HG02642 (cell line): ENCODE results near the gene PTPRC.
"Not testable (repeated sequence)": the region's sequence is repeated elsewhere in the genome, so short reads cannot be mapped to it uniquely, and the experiment has no call there.

Experiments used
- ATAC-seq: cut with Tn5 transposase; IDR thresholded peaks from one replicate; pipeline ENCODE4 v1.9.1; 2021; ENCODE audit warnings: mild to moderate bottlenecking; ENCODE audit not compliant: unreplicated experiment, poor library complexity

The PTPRC gene, protein sequence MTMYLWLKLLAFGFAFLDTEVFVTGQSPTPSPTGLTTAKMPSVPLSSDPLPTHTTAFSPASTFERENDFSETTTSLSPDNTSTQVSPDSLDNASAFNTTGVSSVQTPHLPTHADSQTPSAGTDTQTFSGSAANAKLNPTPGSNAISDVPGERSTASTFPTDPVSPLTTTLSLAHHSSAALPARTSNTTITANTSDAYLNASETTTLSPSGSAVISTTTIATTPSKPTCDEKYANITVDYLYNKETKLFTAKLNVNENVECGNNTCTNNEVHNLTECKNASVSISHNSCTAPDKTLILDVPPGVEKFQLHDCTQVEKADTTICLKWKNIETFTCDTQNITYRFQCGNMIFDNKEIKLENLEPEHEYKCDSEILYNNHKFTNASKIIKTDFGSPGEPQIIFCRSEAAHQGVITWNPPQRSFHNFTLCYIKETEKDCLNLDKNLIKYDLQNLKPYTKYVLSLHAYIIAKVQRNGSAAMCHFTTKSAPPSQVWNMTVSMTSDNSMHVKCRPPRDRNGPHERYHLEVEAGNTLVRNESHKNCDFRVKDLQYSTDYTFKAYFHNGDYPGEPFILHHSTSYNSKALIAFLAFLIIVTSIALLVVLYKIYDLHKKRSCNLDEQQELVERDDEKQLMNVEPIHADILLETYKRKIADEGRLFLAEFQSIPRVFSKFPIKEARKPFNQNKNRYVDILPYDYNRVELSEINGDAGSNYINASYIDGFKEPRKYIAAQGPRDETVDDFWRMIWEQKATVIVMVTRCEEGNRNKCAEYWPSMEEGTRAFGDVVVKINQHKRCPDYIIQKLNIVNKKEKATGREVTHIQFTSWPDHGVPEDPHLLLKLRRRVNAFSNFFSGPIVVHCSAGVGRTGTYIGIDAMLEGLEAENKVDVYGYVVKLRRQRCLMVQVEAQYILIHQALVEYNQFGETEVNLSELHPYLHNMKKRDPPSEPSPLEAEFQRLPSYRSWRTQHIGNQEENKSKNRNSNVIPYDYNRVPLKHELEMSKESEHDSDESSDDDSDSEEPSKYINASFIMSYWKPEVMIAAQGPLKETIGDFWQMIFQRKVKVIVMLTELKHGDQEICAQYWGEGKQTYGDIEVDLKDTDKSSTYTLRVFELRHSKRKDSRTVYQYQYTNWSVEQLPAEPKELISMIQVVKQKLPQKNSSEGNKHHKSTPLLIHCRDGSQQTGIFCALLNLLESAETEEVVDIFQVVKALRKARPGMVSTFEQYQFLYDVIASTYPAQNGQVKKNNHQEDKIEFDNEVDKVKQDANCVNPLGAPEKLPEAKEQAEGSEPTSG (N-terminal part only)

DNA sequence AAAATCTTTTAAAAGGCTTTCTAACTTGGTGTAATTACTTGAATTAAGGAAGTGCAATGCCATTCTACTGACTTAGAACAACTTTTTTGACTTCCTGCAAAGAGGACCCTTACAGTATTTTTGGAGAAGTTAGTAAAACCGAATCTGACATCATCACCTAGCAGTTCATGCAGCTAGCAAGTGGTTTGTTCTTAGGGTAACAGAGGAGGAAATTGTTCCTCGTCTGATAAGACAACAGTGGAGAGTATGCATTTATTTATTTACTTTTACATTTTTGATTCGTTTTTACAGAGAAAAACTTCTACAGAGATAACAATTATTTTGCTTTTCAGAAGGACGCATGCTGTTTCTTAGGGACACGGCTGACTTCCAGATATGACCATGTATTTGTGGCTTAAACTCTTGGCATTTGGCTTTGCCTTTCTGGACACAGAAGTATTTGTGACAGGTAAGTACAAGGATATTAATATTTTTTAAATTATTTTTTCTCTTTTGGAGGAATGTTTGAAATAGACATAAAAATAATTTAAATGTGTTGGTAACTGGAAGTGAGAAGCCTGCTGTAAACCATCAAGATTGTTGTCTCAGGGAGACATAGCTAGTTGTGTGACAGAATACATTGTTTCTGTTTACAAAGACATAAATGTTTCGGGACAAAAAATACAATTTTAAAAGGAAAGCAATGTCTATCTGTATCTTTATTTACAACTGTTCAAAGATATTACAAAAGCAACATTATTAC, at the start of gene PTPRC:
PTPRC (plus strand) TSS at position 147 of the 742 bp plus-strand sequence; CDS start at position 376, 229 bp downstream.
- ATAC-seq = peak; percentile 76

DNA sequence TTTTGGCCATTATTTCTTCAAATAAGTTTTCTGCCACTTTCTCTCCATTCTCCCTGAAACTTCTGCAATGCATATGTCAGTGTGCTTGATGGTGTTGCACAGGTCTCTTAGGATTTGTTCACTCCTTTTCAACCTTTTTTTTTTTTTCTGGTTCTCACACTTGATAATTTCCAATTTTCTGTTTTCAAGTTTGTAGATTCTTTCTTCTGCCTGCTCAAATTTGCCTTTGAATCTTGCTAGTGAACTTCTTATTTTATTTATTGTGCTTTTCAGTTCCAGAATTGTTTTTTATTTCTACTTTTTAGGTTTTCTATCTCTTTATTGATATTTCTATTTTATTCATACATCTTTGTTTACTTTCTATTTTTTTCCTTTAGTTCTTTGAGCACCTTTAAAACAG, 48.4 kb upstream of the PTPRC start:
- no peak for ATAC-seq

DNA sequence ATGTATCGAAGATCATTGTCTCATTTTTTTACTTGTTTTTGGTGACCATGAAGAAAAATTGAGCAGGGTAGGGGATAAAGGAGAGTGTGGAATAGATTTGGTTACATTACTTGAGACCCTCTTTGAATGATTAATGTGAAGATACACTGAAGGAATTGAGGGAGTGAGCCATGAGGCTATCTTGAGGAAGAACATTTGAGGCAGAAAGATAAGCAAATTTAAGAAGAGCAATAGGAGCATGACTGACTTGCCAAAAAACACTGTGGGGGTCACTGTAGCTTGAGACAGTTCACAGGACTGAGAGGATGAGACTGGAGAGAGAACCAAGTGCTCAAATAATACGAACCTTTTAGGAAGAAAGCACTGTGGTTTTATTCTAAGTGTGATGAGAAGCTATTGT, 43.1 kb upstream of the PTPRC start:
- ATAC-seq = no peak

DNA sequence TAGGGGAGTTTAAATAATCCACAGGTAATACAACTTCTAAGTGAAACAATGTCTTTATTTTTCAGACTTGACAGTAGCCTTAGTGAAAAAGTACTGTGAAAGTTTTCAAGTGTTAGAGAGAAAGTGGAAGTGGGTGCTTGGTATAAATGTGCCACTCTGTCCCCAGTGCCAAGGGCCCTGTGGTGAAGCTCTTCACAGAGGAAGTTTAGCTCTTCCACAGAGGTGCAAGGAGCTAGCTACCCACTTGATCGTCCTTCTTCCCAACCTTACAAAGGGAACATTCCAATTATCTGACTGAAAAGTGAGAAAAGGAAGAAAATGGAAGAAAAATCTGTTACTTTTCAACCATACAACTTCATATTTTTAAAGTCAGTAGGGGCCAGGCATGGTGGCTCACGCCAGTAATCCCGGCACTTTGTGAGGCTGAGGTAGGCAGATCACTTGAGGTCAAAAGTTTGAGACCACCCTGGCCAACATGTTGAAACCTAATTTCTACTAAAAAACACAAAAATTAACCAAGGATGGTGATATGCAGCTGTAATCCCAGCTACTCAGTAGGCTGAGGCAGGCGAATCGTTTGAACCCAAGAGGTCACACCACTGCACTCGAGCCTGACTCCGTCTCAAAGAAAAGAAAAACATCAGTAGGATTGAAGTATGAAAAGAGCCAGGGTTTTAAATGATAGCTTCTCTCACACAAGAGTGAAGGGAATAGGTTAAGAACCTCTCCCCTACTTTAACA, 41.0 kb upstream of the PTPRC start:
- peak; percentile 41 for ATAC-seq

DNA sequence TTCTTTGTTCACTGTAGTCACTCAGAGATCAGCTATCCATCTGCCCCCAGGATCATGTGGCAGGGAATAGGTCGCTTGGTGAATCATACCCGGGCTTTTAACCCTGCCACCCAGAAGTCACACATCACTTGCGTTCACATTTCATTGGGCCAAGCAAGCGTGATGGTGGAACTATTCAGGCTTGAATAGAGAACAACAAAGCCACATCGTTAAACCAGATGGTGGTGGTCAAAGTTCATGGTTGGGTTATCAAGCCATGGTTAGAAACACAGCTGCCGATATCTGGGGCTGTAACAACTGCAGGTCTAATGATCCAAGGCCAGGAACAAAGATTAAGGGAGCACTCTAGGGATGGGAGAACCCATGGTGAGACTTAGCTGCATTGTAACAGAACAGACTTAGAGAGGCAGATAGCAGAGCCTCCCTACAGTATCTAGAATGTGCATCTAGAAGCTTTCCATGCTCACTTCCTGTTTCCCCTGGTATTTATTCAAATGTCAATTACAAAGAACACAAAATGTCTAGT, 40.0 kb upstream of the PTPRC start:
- ATAC-seq = peak; percentile 72

DNA sequence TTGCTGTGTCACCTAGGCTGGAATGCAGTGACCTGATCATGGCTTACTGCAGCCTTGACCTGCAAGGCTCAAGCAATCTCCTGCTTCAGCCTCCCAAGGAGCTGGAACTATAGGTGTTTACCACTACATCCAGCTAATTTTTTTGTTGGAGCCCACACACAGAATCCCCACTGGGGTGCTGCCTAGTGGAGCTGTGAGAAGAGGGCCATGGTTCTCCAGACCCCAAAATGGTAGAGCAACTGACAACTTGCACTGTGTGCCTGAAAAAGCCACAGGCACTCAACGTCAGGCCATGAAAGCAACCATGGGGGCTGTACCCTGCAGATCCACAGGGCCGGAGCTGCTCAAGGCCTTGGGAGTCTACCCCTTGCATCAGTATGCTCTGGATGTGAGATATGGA, 39.1 kb upstream of the PTPRC start:
- no peak for ATAC-seq

DNA sequence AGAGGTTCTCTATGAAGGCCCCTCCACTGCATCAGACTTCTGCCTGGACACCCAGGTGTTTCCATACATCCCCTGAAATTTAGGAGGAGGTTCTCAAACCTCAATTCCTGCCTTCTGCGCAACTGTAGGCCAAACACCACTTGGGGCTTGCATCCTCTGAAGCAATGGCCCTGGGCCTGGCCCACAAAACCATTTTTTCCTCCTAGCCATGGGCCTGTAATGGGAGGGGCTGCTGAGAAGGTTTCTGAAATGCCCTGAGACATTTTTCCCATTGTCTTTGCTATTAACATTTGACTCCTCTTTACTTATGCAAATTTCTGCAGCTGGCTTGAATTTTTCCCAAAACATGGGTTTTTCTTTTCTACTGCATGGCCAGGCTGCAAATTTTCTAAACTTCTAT, 37.9 kb upstream of the PTPRC start:
- ATAC-seq = no peak

DNA sequence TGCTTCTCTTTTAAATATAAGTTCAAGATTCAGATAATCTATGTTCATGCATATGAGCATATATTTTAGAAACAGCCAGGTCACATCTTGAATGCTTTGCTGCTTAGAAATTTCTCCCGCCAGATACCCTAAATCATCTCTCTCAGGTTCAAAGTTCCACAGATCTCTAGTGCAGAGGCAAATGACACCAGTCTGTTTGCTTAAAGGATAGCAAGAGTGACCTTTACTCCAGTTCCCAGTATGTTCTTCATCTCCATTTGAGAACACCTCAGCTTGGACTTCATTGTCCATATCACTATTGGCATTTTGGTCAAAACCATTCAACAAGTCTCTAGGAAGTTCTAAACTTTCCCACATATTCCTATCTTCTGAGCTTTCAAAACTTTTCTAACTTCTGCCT, 37.5 kb upstream of the PTPRC start:
- not testable (repeated sequence) for ATAC-seq

DNA sequence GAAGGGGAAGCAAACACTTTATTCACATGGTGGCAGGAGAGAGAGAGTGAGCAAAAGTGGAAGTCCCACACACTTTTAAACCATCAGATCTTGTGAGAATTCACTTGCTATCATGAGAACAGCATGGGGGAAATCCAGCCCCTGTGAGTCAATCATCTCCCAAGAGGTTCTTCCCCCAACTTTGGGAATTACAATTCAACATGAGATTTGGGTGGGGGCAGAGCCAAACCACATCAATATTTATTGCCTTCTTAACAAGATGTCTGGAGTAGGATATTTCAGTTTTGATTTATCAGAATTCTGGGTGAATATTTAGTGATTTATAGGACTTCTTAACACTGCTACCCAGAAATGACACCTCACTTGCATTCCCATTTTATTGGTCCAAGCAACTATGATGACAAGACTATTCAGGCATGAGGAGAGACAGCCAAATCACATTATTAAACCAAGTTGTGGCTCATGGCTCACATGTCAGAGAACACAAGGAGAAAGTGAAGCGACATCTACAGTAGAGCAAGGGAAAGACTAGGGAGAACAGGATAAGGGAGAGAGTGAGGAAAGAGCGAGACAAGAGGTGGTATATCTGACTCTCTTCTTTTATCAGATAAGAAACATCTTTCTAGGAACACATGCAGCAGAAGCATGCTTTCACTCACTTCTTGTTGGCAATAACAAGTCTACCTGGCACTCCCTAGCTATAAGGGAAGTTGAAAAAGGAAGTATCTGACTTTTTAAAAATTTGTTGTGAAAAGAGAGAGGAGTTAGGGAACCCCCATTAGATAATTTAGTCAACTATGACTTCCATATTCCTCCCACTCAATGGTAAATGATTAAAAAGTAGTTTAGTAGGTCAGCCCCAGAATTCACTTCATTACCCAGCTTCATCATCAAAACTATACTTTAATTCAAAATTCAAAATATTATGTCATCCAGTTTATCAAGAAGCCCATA, 36.6 kb upstream of the PTPRC start:
- no peak for ATAC-seq

DNA sequence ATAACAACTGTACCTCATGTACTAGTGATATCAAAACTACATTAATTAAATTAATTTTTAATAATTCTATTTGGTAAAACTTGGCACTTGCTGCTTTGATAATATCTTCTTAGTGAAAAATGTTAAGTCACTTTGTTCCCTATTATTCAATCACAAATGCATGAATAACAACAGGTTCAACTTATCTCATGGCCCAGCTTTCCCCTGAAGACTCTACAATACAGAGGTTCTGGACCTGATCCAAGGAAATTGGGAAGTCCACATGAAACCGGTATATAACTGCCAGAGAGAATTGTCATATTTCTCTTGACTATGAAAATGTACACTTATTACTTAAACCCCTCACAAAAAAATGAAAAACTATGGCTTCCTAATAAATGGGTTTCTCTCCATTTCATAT, 33.9 kb upstream of the PTPRC start:
- no peak for ATAC-seq

DNA sequence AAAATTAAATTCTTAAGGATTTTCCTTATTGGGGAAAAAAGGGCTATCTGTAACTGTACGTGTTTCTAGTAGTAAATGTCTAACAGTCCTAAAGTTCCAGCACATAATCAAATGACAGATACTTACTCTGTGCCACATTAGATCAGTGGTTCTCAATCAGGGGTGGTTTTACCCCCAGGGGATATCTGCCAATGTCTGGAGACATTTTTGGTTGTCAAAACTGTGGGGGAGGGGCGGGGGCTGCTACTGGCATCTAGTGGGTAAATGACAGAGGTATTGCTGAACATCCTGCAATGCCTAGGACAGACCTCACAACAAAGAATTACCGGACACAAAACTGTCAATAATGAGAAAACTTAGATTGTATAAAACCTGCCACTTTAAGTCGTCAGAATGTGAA, 33.4 kb upstream of the PTPRC start:
- ATAC-seq = no peak

DNA sequence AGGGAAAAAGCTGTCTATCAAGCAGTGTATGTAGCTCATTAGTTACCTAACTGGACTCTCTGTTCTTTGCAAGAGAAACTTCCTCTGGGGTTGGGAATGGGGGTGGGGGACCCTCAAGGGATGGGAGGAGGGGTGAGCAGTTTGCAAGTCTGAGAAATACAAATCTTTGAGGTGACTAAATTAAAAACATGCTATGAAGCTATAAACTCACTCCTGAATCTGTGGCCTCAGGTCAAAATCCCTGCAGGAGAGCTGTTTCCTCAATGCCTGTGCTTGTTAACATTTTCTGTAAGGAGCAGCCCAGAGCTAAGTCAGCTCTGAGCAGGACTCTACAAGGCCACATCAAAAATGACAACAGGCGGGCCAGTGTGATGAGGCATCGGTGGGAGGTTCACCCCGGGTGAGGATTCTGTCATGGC, 32.8 kb upstream of the PTPRC start:
- no peak for ATAC-seq

DNA sequence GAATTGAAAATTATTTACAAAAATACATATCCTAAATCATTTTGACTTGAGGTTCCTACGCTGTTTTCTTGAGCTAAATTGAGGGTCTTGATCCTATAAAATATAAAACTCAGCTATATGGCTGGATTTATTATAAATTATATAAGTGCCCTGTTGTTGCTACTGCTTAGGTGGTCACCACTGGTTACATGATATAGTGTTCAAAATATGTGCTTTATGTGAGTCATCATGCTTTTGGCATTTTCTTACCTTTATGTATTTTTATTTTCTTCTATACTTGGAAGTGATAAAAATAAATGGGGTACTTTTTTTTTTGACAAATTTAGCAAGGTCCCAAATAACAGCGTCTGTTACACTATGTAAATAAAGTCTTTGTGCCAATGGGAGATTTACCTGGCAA, 31.1 kb upstream of the PTPRC start:
- no peak for ATAC-seq

DNA sequence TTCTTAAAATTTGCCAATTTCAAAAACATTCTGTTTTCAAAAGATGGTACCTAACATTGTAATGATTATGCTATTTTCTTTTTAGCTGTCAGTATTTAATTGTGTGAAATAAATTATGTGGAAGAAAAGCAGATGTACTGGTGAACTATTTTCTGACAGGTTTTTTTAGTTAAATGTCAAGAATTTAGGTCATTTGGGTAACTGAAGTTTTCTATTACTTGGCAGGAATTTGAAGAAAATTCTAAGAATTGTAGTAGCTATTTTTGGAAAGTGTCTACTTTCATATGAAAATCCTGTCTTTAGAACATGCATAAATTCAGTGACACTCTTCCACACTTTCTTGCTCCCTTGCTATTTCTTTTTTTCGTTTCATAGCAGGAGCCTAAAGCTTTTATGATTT, 28.5 kb upstream of the PTPRC start:
- no peak for ATAC-seq

DNA sequence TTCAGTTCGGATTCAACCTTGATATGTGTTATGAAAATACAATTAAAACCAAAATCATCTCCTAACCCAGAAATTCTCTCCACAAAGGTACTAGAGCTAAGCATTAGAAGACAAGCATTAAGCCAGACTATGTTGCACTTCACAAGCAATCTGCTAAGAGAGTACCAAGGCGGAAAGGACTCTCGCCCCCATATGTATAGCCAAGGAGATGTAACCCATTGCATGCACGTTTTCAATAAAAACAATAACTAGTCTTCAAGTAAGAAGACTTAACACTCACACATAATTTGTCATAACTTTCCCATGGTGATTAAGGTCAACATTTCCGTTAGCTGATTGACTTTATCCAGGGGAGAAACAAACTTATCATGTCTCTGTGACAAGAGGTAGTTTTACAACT, 27.6 kb upstream of the PTPRC start:
- no peak for ATAC-seq

DNA sequence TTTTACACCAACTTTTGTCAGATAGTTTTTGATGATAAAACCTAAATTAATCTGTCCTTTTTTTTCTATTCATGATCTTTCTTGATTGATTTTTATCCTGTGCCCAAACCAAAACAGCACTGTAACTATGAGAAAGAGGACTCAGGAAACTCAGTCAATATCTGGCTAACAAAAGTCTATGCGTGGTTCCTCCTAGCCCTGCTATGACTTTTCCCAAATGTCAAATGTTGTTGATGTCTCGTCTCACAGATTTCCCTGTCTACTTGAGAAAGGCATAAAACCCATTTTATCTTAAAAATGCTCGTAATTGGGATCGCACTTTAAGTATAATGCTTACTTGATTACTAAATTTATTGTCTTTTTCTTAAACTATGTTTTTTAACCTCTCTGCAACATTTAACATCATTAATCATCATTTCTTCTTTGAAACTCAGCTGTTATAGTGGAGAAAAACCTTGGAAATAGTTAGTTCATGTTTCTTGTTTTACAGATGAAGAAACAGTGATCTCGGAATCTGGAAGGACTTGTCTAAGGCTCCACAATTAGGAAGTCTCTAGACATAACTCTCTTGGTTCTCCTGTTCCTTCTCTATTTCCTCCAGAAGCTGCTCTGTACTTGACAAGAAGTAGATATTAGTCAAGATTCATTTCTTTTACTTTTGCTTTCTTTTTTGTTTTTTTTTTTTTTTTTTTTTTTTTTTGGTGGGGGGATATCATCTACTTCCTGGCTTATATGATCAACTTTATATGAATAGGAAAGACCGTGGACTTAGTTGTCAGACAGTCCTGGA, 26.2 kb upstream of the PTPRC start:
- ATAC-seq = no peak

DNA sequence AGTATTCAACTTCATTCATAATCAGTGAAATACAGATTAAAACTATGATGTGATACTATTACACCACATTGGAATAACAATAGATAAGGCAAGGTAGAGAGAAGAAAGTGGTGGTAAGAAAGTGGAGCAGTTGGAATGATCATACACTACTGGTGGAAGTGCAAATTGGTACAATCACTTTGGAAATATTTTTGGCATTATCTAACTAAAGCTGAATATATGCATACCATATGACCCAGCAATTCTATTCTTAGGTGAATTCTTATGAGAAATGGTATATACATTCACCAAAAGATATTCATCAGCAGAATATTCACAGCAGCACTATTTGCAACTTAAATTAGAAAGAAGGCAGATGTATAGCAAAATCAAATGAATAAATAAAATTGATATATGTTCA, 21.4 kb upstream of the PTPRC start:
- ATAC-seq = no peak
